GM13977 (cell line): Measurements from ENCODE around the gene ARHGDIB.

ENCODE experiments used
- DNase-seq: peaks from one replicate; pipeline ENCODE4 v3.0.0; 2012; ENCODE audit warnings: low spot score
- CTCF ChIP-seq: IDR thresholded peaks from 2 replicates; pipeline ENCODE4 v1.5.1; 2012; ENCODE audit warnings: mild to moderate bottlenecking, control low read depth; ENCODE audit not compliant: insufficient read depth; ENCODE audit errors: extremely low read depth, missing control alignments
- in situ Hi-C: fragments of 300-500 bp; cut with MboI; formaldehyde crosslinking; loops from one replicate; pipeline ENCODE4 v1.12.0; 2022; ENCODE audit warnings: low sequenced_read_pairs, low pct_unique_long_range_greater_than_20kb, mixed read lengths, inconsistent platforms; ENCODE audit not compliant: unreplicated experiment

Gene ARHGDIB

GRCh38 chr12:14993537-14994266 lies 32.3 kb upstream of the ARHGDIB start:
- no peak for DNase-seq
- in situ Hi-C loops = loop anchor here (25.0 kb wide), 1 partner anchor 781 kb away; no protein-coding TSS in a partner anchor
- no peak for TF ChIP-seq CTCF

- DNase-seq = no peak
- in situ Hi-C loops = loop anchor here (25.0 kb wide), 1 partner anchor 781 kb away; no protein-coding TSS in a partner anchor
- TF ChIP-seq CTCF = no peak
Measured at GRCh38 chr12:14993117-14993516, 31.7 kb upstream of the ARHGDIB start.

- no peak for TF ChIP-seq CTCF
- DNase-seq = no peak
- in situ Hi-C loops = loop anchor here (25.0 kb wide), 1 partner anchor 780 kb away; no protein-coding TSS in a partner anchor
Measured at GRCh38 chr12:14992673-14993072, 31.3 kb upstream of the ARHGDIB start.

GRCh38 chr12:14991069-14991468 lies 29.7 kb upstream of the ARHGDIB start:
- no peak for DNase-seq
- in situ Hi-C loops = loop anchor here (25.0 kb wide), 1 partner anchor 779 kb away; no protein-coding TSS in a partner anchor

GRCh38 chr12:14989790-14990189 lies 28.4 kb upstream of the ARHGDIB start:
- in situ Hi-C loops = loop anchor here (25.0 kb wide), 1 partner anchor 777 kb away; no protein-coding TSS in a partner anchor
- no peak for DNase-seq

More at GRCh38 chr12:14991069-14991468, 29.7 kb upstream of the ARHGDIB start:
- TF ChIP-seq CTCF = no peak

GRCh38 chr12:14988035-14988434 lies 26.6 kb upstream of the ARHGDIB start:
- DNase-seq = no peak
- TF ChIP-seq CTCF = no peak
- in situ Hi-C loops = loop anchor here (25.0 kb wide), 1 partner anchor 776 kb away; no protein-coding TSS in a partner anchor

More at GRCh38 chr12:14989790-14990189, 28.4 kb upstream of the ARHGDIB start:
- no peak for TF ChIP-seq CTCF
